Measurements from ENCODE around the gene ZNF697.
"Not testable (repeated sequence)": the region's sequence is repeated elsewhere in the genome, so short reads cannot be mapped to it uniquely, and the experiment has no call there.

ZNF697 gene

DNA sequence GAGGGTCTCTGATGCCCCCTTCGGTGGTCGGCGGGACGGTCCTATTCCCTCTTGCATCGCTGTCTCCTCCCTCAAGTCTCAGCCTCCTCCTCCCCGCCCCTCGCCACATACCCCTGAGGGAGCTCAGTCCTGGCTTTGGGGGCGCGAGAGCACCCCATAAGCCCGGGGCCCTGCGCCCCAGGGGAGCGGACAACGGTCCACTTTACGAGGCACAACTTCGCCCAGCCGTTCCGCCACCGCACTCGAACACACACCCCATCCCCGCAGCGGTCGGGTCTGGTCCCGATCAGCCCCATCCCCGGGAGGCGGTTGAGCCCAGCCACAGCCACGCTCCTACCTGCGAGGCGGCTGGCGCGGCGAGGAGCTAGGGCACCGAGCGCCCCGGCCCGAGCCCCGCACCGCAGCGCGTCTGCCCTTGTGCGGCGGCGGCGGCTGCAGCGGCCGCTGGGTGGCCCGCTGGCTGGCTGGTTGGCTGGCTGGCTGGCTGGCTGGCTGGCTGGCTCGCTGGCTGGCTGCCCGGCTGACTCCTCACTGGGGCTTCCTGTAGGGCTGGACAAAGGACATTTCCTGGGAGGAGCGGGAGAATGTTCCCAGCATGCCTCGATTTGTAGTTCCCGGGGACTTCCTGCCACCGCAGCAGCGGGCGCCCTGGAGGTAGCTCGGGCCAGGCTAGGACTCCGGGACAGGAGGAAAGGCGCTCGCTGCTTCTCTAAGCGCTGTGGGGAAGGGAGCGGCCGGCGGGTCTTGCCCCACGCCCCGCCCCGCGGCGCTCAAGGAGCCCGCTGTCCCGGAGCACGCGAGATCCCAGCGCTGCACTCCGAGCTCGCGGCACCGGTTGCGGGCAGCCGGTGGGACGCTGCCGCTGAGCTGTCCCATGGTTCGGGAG is at the start of gene ZNF697:
TSS of gene ZNF697 (minus strand) at position 533 of the 886 bp plus-strand sequence. CDS start 22,166 bp downstream, outside the sequence.
- no peak for DNase-seq (ENCODE audit: low read depth)

DNA sequence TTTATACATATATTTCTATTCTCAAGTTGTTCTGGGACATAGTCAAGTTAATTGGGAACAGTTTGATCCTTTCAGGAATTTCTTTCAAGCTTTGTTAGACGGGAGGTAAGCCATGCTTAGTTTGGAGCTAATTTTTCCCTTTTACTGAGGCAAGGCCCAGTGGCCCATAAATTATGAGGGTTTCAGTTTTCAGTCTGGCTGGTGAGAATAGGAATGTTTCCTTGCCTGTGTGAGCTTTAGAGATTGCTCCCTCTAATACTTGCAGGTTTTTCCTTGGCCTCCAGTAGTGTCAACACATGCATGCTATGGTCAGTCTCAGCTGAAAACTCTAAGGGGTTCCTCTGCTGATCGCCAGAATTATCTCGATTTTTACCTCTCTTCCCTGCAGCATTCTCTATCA is 49.5 kb upstream of the ZNF697 start:
- no peak for DNase-seq (ENCODE audit: low read depth)

DNA sequence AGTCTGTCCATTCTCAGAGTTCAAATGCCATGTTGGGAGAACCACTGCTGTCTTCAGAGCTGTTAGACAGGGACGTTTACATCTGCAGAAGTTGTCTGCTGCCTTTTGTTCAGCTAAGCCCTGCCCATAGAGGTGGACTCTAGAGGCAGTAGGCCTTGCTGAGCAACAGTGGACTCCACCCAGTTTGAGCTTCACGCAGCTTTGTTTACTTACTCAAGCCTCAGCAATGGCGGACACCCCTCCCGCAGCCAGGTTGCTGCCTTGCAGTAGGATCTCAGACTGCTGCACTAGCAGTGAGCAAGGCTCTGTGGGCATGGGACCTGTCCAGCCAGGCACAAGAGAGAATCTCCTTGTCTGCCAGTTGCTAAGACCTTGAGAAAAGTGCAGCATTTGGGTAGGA is 48.8 kb upstream of the ZNF697 start:
- not testable (repeated sequence) for DNase-seq (ENCODE audit: low read depth)

DNA sequence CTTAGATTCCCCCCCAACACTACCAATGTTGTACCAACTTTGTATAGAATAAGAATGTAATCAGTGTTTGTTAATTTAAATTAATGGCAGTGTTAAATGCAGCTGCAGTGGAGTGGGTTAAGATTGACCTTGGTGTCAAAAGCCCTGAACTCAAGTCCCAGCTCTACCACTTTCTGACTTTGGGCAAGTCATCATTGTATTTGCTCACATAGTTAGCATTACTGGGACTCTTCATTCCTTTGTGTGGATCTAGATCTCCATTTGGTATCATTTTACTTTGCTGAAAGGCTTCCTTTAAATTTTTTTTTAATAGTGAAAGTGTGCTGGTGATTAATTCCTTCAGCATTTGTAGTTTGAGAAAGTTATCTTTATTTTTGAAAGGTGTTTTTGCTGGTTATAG is 41.4 kb upstream of the ZNF697 start:
- no peak for DNase-seq (ENCODE audit: low read depth)

DNA sequence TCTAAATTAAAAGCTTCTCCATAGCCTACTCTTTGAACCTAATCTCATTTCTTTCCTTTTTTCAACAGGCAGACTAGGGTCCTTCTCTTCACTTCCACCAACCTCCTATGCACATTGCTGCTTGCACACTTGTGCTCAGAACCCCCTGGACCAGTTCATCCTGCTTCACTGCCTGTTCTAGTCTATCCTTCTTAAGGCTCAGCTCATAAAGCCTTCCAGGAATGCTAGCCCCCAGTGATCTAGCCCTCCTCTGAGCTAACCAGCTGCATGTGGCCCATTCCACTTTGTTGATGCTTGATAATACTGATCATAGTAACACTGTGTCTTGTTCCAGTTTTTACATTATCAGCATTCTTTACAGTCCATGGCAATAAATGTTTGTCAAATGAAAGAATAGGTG is 40.7 kb upstream of the ZNF697 start:
- no peak for DNase-seq (ENCODE audit: low read depth)

DNA sequence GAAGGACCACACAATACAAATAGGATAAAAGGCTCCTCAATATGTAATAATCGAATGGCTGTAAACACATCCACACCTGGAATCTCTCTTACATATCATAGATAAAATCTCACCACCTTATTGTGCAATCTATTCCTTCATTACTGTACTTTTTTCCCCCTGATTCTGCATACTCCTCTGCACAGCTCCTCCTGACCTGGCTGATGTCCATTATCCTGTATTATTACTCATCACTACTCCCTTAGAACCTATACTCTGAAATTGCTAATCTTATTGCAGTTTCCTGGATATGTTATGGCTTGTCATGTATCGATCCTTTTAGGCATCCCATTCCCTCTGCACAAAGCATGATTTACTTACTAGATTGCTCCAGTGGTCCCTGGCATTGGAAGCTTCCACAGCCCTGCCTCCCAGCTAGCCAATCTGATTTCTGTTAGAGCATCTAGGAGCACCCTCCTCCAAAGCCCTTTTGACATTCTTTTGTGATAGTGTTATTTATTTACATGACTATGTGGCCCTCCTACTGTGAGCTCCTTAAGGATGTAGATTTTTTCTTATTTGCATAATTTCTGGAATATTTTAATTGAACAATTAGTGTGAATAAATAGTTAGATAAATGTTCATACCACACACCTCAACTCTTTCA is 39.5 kb upstream of the ZNF697 start:
- DNase-seq (ENCODE audit: low read depth): no peak

DNA sequence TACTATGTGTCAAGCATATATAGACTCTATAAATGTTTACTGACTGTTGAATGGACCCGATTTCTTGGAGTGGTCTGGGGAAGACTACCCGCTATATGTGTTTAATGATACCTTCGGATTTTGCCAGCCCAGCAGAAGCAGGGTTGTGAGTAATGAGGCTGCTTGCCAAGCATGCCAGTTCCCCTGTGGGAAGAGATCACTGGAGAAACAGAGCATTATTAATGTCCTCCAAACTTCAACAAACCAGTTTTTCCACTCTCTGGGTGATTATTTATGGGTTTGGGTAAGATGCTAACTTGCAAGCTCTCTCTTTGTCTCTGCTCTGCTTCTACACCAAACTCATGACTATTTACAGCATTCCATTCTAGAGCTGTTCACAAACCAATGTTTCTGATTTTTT is 38.6 kb upstream of the ZNF697 start:
- no peak for DNase-seq (ENCODE audit: low read depth)

DNA sequence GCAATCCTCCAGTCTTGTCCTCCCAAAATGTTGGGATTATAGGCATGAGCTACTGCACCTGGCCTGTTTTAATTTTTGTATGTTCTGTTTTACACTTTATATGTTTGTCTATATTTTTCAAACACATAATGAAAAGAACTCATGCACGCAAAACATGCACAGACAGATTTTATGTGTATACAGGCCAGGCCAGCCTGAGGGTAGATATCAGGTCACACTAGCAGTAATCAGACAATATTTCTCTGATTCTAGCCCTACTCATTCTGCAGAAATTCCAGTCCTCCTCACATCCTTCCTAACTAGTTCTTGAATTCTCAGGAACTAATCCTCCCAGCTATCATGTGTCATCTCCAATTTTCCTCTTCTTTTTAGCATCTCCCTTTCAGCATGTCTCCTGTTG is 35.8 kb upstream of the ZNF697 start:
- no peak for DNase-seq (ENCODE audit: low read depth)

DNA sequence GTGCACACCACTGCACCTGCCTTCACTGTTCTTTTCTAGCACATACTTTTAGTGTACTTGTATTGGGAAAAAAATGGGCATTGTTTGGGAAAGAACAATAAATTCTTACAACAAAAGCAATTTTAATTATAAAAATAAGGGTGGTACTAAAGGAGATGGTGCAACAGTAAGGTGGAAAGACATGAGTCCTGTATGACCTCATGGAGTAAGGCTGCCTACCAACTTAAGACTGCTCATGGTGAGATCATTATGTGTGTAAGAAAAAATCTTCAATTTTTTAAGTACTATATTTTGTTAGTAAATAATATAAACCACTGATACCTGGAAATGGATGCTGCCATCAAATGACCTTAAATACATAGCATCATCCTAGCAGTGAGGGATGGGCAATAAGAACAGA is 34.1 kb upstream of the ZNF697 start:
- DNase-seq (ENCODE audit: low read depth): no peak

DNA sequence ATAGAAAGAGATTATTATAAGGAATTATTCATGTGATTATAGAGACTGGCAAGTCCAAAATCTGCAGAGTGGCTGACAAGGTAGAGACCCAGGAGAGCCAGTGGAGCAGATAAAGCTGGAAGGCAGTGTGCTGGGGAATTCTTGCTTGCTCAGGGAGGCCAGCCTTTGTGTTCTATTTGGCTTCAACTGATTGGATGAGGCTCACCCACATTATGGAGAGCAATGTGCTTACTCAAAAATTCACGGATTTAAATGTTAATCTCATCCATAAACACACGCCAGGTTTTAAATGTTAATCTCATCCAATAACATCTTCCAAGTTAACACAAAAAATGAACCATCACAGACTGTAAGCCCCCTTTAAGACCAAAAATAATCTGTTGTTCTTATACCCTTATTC is 33.5 kb upstream of the ZNF697 start:
- DNase-seq (ENCODE audit: low read depth): no peak

DNA sequence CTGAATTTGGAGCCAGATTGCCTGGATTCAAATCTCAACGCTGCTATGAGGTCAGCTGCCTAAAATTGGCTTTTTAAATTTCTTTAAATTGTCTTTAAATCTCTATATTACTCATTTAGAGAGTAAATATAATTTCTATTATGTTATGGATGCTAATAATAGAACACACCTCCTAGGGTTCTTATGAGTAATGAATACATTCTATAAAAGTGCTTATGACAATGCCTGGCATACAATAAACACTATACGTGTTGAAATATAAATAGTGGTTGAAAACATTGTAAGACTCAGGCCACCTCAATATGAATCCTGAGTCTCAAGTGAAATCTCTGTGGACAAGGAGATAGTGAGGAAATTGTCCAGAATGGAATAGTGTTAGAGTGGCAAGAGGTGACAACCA is 32.7 kb upstream of the ZNF697 start:
- no peak for DNase-seq (ENCODE audit: low read depth)

DNA sequence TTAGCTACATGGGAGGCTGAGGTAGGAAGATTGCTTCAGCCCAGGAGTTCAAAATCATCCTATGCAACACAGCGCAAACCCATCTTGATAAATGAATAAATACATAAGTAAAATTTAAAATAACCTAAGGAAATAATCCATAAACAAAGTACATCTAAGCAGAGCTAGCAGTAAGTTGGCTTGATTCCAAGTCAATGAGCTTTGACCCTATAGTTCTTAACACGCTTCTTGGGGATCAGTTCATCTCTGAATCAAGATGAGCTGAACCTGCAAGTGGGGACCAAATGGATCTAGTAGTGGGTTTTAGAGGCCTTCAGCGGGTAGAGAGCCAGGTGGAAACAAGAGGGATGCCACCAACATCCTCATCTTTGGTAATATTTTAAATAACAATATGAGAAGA is 32.1 kb upstream of the ZNF697 start:
- DNase-seq (ENCODE audit: low read depth): no peak

DNA sequence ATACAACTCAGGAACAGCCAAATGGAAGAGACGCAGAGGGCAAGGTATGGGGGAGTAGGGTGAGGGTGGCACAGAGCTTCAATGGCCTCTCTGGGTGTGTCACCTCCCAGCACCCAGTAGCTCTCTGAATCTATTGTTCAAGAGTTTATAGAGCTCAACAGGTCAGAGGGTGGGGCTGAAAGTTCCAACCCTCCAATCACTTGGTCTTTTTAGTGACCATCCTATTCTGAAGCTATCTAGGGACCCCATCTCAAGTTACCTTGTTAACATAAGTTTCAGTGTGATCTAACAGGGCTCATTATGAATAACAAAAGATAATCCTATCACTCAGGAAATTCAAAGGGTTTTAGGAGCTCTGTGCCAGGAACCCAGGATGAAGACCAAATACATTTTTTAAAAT is 31.2 kb upstream of the ZNF697 start:
- DNase-seq (ENCODE audit: low read depth): no peak

DNA sequence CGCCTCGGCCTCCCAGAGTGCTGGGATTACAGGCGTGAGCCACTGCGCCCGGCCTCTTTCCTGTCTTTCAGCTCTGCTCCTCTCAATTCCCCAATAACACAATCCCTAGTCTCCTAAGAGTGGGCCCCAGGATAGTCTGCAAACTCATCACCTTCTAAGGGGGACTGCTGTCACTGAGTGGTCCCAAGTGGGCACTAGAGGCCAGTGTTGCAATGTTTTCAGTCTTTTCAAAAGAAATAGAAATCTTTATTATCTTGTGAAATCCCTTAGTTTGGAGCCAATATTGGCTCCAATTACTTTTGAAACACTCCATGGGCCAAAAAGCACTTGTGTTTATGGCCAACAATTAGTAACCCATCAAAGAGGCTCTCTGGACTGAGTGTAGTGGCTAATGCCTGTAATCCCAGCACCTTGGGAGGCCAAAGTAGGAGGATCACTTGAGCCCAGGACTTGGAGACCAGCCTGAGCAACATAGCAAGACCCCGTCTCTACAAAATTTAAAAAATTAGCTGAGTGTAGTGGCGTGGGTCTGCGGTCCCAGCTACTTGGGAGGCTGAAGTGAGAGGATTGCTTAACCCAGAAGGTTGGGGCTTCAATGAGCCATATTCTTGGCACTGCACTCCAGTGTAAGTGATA is 28.6 kb upstream of the ZNF697 start:
- DNase-seq (ENCODE audit: low read depth): no peak

DNA sequence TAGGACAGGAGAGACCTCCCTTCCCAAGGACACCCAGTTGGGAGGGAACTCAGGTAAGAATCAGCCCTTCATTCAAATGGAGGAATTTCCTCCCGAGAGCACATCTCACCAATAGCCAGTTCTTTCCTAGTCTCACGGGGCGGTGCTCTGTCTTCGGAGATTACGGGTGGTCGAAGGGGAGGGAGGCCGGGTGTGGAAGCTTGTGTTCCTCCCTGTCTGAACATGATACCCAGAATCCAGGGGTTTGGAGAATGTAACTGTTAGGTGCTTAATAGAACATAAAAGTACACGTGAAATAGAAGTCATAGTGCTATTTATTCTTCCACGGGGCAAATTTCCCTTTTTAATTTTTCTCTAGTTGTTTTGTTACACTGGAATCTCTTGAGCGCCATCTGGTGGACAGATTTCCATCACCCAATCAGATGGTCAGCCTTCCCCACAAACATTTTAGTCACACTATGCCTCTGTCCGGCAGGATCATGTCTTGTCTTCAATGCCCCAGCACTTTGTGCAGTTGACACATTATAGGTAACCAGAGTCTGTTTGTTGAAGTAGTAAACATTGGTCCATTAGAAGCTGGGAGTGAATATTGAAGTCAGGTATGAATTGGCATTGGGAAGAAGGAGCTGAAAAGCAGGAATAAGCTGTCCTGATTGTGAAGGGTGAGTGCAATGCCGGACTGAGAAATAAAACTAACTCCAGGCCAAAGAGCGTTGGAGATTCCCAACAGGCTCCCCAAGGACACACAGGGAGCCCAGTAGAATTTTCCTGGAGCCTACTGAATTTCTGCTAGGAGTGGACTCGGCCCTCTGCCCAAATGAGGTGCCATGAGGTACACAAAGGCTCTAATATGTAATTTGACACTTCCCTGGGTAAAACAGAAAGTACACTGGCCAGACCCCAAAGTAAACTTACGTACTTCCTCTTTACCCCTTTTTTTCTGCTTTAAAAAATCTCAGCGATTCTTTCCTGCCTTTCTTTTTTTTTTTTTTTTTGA is 27.6 kb upstream of the ZNF697 start:
- peak; percentile 44 for DNase-seq (ENCODE audit: low read depth)

DNA sequence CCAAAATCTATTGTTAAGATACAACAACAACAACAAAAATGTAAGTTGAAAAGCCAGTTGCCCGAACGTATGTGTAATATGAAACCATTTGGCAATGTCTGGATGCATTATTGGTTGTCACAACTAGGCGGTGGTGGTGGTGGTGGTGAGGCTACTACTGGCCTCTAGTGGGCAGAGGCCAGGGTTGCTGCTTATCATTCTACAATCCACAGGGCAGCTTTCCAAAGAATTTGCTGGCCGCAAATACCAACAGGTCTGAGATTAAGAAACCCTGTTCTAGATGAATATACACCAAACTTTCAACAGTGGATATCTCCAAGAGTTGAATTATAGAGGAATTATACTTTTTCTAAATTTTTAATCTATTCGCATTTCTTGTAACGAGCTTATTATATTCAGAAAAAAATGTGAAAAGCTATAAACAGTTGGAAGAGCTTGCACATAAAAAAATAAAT is 26.8 kb upstream of the ZNF697 start:
- no peak for DNase-seq (ENCODE audit: low read depth)

DNA sequence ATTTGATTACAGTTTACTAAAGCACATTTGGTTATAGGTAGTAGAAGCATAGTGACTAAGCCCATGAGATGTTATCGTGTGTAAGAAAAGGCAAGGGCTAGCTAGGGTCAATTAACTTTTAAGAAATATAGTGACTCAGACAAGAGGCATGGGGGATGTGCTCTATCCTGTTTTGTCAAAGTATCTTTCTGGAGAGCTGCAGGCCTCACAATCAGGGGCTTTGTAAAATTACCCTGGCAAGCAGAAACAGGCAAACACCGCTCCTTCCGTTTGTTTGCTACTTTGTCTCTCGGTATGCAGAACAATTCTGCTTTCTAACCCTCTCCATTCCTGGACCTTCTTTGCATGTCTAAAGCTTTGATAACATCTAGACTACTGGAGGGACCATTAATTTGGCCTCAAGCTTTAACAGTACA is 26.1 kb upstream of the ZNF697 start:
- DNase-seq (ENCODE audit: low read depth): no peak

DNA sequence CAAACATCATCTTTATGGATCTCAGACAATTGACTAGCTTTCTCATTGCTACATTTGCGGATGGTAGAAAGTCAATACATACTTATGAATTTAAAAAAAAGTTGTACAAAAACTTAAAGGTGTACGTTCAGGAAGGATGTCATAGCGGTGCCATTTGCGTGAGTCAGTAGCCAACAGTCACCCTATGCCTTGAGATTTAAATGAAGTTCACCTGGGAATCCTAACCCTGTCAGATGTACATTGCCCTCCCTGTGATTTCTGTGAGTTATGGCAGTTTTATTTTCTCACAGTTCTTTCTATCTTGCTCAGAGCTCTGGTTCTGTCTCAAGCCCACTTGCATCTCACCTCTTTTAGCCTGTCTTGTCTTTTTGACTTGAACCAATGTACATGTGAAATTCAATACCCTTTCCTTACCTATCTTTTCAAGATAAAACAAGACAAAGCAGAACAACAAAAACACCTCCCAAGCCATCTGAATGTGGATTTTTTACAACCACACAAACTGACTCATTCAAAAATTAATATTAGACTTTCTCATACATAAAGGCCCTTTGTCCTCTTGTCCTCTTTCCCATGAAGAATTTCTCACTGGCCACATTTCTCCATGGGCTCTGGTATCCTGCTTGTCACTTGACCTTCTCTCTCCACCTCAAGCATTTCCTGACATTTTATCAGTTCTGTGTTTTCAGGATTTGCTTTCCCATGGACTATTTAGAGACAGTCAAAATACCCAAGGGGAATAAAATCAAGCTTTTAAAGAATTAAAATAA is 25.3 kb upstream of the ZNF697 start:
- DNase-seq (ENCODE audit: low read depth): no peak

DNA sequence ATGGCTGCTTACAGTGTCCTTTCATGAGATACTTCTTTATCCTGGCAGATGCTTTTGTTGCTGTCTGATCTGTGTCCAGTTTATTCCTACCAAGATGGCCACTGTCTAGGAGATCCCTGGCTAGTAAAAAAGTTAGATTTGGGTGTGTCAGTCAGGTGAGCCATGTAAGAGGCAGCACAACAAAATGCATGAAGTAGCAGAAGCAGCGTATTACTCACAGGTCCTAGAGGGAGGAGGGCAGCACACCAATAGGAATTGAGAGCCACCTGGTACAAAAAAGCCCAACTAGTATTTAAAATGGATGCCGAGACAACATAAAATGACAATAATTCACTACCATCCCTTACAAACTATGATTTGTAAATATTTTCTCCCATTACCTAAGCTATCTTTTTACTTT is 22.8 kb upstream of the ZNF697 start:
- no peak for DNase-seq (ENCODE audit: low read depth)

DNA sequence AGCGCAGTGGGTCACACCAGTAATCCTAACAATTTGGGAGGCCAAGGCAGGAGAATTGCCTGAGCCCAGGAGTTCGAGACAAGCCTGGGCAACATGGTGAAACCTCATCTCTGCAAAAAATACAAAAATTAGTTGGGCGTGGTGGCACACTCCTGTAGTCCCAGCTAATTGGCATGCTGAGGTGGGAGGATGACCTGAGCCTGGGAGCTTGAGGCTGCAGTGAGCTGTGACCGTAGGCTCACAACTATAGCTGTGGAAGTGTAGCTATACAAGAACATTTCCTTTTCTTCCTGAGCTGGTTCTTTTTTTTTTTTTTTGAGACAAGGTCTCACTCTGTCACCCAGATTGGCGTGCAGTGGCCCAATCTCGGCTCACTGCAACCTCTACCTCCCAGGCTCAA is 19.1 kb upstream of the ZNF697 start:
- DNase-seq (ENCODE audit: low read depth): no peak

DNA sequence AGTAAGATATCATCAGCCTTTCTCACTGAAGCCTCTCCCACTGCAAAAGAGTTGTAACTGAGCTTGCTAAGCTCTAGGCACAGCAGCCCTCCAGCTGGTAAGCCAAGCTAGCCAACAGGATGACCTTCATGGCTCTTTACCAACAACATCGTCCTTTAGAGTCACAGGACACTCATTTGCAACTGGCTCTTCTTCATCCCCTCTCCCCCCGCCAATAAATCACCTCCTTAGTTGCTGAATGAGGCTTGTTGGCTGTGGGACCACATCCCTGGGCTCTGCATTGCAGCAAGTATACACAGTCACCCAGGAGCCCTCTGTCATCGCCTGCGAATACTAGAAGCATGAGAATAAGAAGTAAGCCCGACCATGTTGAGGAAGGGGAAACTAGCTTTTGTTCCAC is 16.0 kb upstream of the ZNF697 start:
- no peak for DNase-seq (ENCODE audit: low read depth)

Data from activated gamma-delta T cell treated with anti-CD3 and anti-CD28 coated beads, Interleukin-2, amount 50 U/mL, for 16 hours (primary cell).